GM12892 (cell line): Measurements from ENCODE around the gene MEI1.
A peak's percentile ranks its signal among the peaks of the same experiment; 100 is the strongest.

Source experiments
- DNase-seq: peaks from one replicate; pipeline ENCODE4 v3.0.0; 2011; ENCODE audit not compliant: insufficient read length
- FAIRE-seq: peaks from 2 replicates; lab custom pipeline; 2011; peaks lifted over from hg19 to GRCh38; lab: Jason Lieb, UNC
- POLR2A ChIP-seq: IDR thresholded peaks from 2 replicates; pipeline ENCODE4 v1.6.1; 2011; ENCODE audit warnings: low read depth, low read length, control low read depth
- POLR2AphosphoS5 ChIP-seq: IDR thresholded peaks from 2 replicates; pipeline ENCODE4 v1.6.1; 2011; ENCODE audit warnings: low read depth, low read length, control low read depth
- TAF1 ChIP-seq: IDR thresholded peaks from 2 replicates; pipeline ENCODE4 v1.6.1; 2011; ENCODE audit warnings: low read depth, mild to moderate bottlenecking, control low read depth, low read length, borderline replicate concordance

MEI1 gene

GRCh38 chr22:41818596-41818995 is 119.3 kb downstream of the MEI1 start:
- TF ChIP-seq POLR2A (no peak), POLR2AphosphoS5 (no peak), TAF1 (no peak)
- no peak for FAIRE-seq
- no peak for DNase-seq

- FAIRE-seq (no peak), DNase-seq (no peak)
- no peak for TF ChIP-seq TAF1
- no peak for TF ChIP-seq POLR2AphosphoS5
- no peak for TF ChIP-seq POLR2A
Observed at GRCh38 chr22:41819257-41819656, 120.0 kb downstream of the MEI1 start.

- DNase-seq: no peak
- FAIRE-seq: no peak
Observed at GRCh38 chr22:41820447-41820846, 121.1 kb downstream of the MEI1 start.

DNA sequence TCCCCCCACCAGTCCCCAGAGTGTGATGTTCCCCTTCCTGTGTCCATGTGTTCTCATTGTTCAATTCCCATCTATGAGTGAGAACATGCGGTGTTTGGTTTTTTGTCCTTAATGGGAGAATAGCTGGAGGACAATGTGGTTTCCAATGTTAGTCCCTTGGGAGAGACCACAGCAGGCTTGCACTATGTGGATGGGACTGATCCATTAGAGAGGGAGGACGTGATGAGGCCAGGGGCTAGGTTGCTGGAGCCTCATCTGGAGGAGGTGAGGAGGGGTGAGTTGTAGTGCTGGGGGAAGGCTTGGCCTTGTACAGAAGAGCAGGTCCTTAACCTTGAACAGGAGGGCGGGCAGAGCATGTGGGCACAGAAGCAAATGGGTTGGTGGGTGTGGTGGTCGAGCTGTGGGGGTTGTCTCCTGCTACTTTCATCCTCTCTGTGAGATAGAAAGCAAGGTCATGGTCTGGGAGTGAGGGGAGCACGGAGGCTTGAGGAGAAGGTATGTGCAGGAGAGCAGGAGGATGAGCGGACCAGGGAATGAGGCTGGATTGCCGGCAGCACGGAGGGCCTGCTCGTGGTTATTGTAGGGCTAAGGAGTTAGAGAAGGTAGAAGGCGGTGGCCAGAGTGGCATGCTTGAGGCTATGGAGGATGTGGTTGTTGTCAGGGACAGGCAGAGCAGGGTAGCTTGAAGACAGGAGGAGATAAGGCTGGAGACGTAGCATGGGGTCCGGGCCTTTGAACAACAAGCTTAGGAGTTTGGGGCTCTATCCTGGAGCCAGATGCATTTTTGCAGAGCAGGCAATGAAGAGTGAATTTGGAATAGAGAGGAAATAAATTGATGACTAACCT is 122.4 kb downstream of the MEI1 start:
- no peak for FAIRE-seq
- no peak for TF ChIP-seq POLR2A
- no peak for TF ChIP-seq TAF1
- no peak for TF ChIP-seq POLR2AphosphoS5
- DNase-seq: no peak

More at GRCh38 chr22:41820447-41820846, 121.1 kb downstream of the MEI1 start:
- TF ChIP-seq POLR2AphosphoS5 (no peak), POLR2A (no peak), TAF1 (no peak)

GRCh38 chr22:41822317-41823057 is 123.2 kb downstream of the MEI1 start:
- DNase-seq: no peak
- TF ChIP-seq TAF1 (no peak), POLR2AphosphoS5 (no peak)
- FAIRE-seq: peak; percentile 95

GRCh38 chr22:41823797-41824196 is 124.5 kb downstream of the MEI1 start:
- FAIRE-seq (no peak), DNase-seq (no peak)
- TF ChIP-seq TAF1 (no peak), POLR2AphosphoS5 (no peak), POLR2A (no peak)

DNA sequence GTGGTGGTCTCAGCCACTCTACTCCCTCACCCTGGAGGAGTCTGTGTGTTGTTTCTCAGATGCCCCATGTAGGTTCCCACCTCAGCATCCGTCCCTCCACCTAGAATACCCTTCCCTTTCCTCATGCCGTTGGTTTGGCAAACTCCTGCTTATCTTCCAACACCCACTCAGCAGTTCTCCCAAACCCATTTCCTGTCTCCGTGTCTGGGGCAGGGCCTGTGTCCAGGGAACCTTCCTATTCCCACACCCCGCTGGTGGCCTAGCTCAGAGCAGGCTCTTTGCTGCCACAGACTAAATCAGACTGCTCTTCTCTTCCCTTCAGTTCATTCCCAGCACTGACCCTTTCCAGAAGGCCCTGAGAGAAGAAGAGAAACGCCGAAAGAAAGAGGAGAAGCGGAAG is 126.1 kb downstream of the MEI1 start:
- no peak for FAIRE-seq
- TF ChIP-seq POLR2AphosphoS5: no peak
- no peak for TF ChIP-seq POLR2A
- no peak for TF ChIP-seq TAF1
- no peak for DNase-seq

GRCh38 chr22:41826021-41826420 is 126.7 kb downstream of the MEI1 start:
- no peak for DNase-seq
- TF ChIP-seq POLR2AphosphoS5: no peak
- TF ChIP-seq POLR2A: no peak
- TF ChIP-seq TAF1: no peak
- FAIRE-seq: no peak

- no peak for TF ChIP-seq POLR2A
- TF ChIP-seq POLR2AphosphoS5: no peak
- TF ChIP-seq TAF1: no peak
- no peak for DNase-seq
- FAIRE-seq: no peak
Observed at GRCh38 chr22:41826430-41827383, 127.4 kb downstream of the MEI1 start.

- TF ChIP-seq POLR2A (no peak), POLR2AphosphoS5 (no peak), TAF1 (no peak)
- DNase-seq: no peak
- no peak for FAIRE-seq
Observed at GRCh38 chr22:41827671-41828070, 128.4 kb downstream of the MEI1 start.

- peak; percentile 24 for FAIRE-seq
- TF ChIP-seq POLR2AphosphoS5 (no peak), POLR2A (no peak), TAF1 (no peak)
- DNase-seq: no peak
Observed at GRCh38 chr22:41828516-41828915, 129.2 kb downstream of the MEI1 start.
